Brain microvascular endothelial cell (primary cell): ENCODE data around the gene ISLR.

Source experiments
- DNase-seq: peaks from one replicate; pipeline ENCODE4 v3.0.0-alpha.2; 2020
- H3K27ac ChIP-seq: fragments of 250-450 bp; sonication (Bioruptor Pico); 2 replicates; pipeline ENCODE4 v1.5.1; 2020; ENCODE audit warnings: mild to moderate bottlenecking, moderate library complexity
- H3K27me3 ChIP-seq: fragments of 250-450 bp; sonication (Bioruptor Pico); replicated peaks from 2 replicates; pipeline ENCODE4 v1.5.1; 2020; ENCODE audit warnings: mild to moderate bottlenecking
- H3K36me3 ChIP-seq: fragments of 250-450 bp; sonication (Bioruptor Pico); replicated peaks from 2 replicates; pipeline ENCODE4 v1.5.1; 2020; ENCODE audit warnings: mild to moderate bottlenecking
- H3K4me3 ChIP-seq: 2 replicates; pipeline ENCODE4 v1.5.1; 2011; ENCODE audit warnings: low read depth, mild to moderate bottlenecking, control low read depth, low read length, moderate library complexity
- CTCF ChIP-seq: IDR thresholded peaks from 2 replicates; pipeline ENCODE4 v1.5.1; 2011; ENCODE audit warnings: low read depth, mild to moderate bottlenecking, moderate library complexity, low read length, control low read depth, inconsistent platforms; ENCODE audit errors: missing control alignments
- in situ Hi-C: cut with HindIII; loops from 2 replicates; pipeline ENCODE4 v1.10.0; 2017; ENCODE audit warnings: low sequenced_read_pairs, low pct_ligation_motif_present

ISLR gene

GRCh38 chr15:74179983-74180880 lies 6.7 kb downstream of the ISLR start:
- H3K27ac ChIP-seq: peak overlapping the region; percentile 66
- H3K4me3 ChIP-seq: no peak overlapping the region
- in situ Hi-C loops: no loop called here
- no peaks in the 10 kb centered on the region for H3K27me3 ChIP-seq
- peak; percentile 71 for DNase-seq
- no peaks in the 10 kb centered on the region for H3K36me3 ChIP-seq
- no peak for TF ChIP-seq CTCF

DNA sequence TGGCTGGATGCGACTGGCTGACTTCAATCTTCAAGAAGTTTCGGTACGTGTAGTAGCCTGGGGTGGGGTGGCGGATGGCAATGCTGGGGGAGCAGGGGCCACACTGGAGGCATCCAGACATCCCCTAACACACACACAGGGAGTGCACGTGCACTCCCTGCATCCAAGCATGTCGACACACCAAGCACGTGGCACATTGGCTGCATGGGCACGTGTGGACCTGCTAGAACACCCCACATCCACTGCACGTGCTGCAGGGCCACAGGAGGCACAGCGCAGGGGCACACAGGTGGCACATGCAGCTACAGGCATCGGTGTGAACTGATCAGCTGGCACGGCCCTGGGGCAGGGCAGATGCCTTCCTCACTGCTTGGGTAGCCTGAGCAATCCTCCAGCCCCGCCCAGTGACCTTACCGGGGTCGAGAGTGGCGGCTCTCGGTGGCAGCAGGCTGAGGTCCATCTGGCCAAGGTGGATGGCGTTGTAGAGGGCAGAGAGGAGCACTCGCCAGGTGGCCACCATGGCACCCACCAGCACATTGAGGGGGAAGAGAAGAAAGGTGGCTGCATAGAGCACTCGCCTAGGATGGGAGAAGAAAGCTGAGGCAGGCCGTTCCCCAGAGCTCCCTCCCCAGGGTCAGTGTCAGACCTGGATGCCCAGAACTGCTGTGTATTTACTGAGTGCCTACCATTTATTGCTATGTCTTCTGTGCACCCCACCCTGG lies 7.5 kb downstream of the ISLR start:
- DNase-seq: no peak

DNA sequence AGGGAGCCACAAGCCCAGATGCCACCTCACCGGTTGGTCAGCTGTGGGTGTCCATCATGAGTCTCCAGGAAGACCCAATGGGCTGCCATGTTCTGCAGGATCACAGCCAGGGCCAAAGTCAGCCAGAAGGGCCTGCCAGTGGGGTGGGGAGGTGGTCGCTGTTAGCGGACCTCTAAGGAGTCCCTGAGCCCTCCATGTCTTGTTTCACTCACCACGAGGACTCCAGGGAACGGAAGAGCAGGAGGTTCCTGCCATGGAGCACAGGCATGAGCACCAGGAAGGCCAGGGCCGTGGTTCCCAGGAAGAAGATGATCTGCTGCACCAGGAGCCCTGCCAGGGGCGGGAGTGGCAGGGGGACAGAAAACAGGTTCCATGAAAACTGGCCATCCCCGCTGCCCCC lies 8.6 kb downstream of the ISLR start:
- no peaks in the 10 kb centered on the region for H3K36me3 ChIP-seq
- no peak for DNase-seq
- no peak overlapping the region for H3K4me3 ChIP-seq
- TF ChIP-seq CTCF: no peak
- H3K27me3 ChIP-seq: no peaks in the 10 kb centered on the region
- H3K27ac ChIP-seq: no peak overlapping the region
- in situ Hi-C loops: no loop called here

More for the DNA sequence above, 7.5 kb downstream of the ISLR start:
- in situ Hi-C loops: no loop called here
- no peak for TF ChIP-seq CTCF
- no peaks in the 10 kb centered on the region for H3K36me3 ChIP-seq
- no peak overlapping the region for H3K4me3 ChIP-seq
- no peaks in the 10 kb centered on the region for H3K27me3 ChIP-seq
- no peak overlapping the region for H3K27ac ChIP-seq

DNA sequence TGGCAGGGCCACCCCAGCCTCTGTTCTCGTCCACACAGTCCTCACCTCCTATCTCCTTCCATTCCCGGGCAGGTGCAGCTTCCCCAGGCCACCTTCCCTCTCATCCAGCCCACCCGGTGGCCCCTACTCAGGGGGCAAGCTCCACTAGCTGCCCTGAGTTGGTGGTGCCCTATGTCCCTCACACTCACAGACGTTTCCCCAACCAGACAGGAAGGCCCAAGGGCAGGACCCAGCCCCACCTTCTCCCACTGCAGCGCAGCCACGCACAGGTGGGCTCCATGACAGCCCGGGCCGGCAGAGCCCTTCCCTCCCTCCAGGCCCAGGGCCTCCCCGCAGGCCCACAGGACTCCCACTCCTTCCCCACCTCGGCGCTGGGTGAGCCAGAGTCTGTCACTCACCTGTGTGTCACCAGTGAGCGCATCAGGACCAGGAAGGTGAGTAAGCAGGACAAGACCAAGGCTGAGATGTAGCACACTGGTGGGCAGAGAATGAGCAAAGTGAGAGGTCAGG lies 11.1 kb downstream of the ISLR start:
- H3K4me3 ChIP-seq: no peak overlapping the region
- no peak for TF ChIP-seq CTCF
- in situ Hi-C loops: no loop called here
- H3K27me3 ChIP-seq: no peaks in the 10 kb centered on the region
- no peaks in the 10 kb centered on the region for H3K36me3 ChIP-seq
- H3K27ac ChIP-seq: no peak overlapping the region
- no peak for DNase-seq

GRCh38 chr15:74185710-74186348 lies 12.3 kb downstream of the ISLR start:
- Histone ChIP-seq H3K36me3 (no peaks in the 10 kb centered on the region), H3K4me3 (no peak overlapping the region), H3K27ac (no peak overlapping the region), H3K27me3 (no peaks in the 10 kb centered on the region)
- no peak for TF ChIP-seq CTCF
- DNase-seq: no peak
- in situ Hi-C loops: no loop called here
